Right atrium auricular region (tissue), 2 donors: Measurements from ENCODE around the gene C16orf90. TPM values are rescaled to one million over a fixed set of nuclear protein-coding genes. Genes with fewer than 3 reads are reported as not detected.

Experiments used
- DNase-seq: peaks from one replicate; pipeline ENCODE4 v3.0.0-alpha.2; 2019; ENCODE audit warnings: low spot score
- H3K27ac ChIP-seq, 2 donors: fragments of 200-600 bp; sonication (generic); 1 replicate in 1 of 2; 2 replicates in 1 of 2; pipeline ENCODE4 v1.5.1; 2016 to 2019
- H3K27me3 ChIP-seq, 2 donors: fragments of 200-600 bp; sonication (generic); one replicate each; pipeline versions ENCODE4 v1.5.1 to v1.6.0; 2017 to 2019
- H3K36me3 ChIP-seq: fragments of 200-600 bp; sonication (generic); one replicate; pipeline ENCODE4 v1.5.1; 2016
- H3K4me1 ChIP-seq, 2 donors: fragments of 200-600 bp; sonication (generic); one replicate each; pipeline versions ENCODE4 v1.5.1 to v1.6.0; 2017 to 2019
- H3K4me3 ChIP-seq, 2 donors: fragments of 200-600 bp; sonication (generic); 1 replicate in 1 of 2; 2 replicates in 1 of 2; pipeline ENCODE4 v1.5.1; 2017 to 2019; ENCODE audit warnings: mild to moderate bottlenecking in 1 of 2, moderate library complexity in 1 of 2
- H3K9me3 ChIP-seq, 2 donors: fragments of 200-600 bp; sonication (generic); one replicate each; pipeline ENCODE4 v1.5.1; 2019
- total RNA-seq, 2 donors: library from RNA; depleted of rRNA; stranded (reverse); fragments of >200 nt; gene quantifications; one replicate each; pipeline ENCODE4 v1.1.0, GENCODE V29; 2016
- TF ChIP-seq, protein P1 (sequence below), 2 donors: fragments of 200-600 bp; sonication (generic); IDR thresholded peaks; one replicate each; pipeline ENCODE4 v1.5.1; 2019; ENCODE audit warnings: antibody characterized with exemption in 2 of 2

Gene C16orf90
- not detected for total RNA-seq

DNA sequence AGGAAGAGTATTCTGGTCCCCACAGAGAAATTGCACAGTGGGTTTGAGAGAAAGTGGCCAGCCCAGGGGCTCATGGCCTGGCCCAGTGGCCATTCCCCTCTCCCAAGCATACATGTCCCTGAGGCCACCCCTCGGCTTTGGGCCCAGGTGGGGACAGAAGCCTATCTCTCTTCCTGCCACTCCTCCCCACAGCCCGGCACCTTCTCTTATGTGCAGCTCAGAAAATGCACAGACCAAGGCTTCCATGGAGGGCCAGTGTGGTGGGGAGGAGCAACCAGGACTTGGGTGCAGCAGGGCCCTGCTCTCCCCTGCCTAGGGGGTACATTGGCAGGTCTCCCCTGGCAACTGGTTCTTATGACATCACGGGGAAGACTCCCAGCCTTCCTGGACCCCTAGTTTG lies at the start of gene C16orf90:
Gene C16orf90 (minus strand): TSS at position 314 of the 400 bp plus-strand sequence. CDS start 68 bp downstream, at position 246.
- no peak for DNase-seq
- TF ChIP-seq, protein P1, sequence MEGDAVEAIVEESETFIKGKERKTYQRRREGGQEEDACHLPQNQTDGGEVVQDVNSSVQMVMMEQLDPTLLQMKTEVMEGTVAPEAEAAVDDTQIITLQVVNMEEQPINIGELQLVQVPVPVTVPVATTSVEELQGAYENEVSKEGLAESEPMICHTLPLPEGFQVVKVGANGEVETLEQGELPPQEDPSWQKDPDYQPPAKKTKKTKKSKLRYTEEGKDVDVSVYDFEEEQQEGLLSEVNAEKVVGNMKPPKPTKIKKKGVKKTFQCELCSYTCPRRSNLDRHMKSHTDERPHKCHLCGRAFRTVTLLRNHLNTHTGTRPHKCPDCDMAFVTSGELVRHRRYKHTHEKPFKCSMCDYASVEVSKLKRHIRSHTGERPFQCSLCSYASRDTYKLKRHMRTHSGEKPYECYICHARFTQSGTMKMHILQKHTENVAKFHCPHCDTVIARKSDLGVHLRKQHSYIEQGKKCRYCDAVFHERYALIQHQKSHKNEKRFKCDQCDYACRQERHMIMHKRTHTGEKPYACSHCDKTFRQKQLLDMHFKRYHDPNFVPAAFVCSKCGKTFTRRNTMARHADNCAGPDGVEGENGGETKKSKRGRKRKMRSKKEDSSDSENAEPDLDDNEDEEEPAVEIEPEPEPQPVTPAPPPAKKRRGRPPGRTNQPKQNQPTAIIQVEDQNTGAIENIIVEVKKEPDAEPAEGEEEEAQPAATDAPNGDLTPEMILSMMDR (IDR thresholded peaks at IDR 0.05): no peak
- no peaks in the 10 kb centered on the region for H3K9me3 ChIP-seq

DNA sequence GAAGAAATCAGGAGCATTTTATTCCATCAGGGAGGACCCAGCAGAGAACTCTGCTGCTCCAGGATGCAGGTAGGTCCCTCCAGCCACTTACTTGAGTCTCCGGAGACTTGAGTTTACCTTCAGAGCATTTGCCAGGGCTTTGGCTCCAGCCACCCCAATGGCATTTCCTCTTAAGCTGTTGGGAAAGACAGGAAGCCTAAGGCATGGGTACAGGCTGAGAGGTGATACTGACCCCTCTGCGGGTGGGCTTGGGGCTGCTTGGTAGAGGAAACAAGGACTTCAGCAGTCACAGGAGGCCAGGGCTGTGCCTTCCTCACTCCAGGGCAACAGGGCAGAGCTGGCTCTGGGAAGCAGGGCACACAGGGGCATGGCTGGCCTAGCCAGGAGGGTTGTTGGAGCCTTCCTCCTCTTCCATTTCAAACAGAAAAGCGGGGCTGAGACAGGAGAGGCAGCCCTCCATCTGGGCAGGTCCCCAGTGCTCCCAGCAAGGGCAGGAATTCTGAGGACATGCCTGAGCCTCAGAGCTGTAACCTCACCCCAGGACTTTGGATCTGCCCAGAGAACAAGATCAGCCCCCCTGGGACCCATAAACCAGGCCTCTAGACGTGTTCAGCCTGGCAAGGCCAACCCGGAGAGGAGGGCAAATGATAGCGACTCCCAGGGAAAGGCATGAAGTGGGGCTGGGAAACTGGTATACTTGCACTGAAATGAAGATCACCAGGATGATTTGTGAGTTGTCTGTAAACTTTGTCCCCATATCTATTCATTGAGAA lies 47.5 kb upstream of the C16orf90 start:
- Histone ChIP-seq H3K4me3 (no peak overlapping the region), H3K9me3 (no peaks in the 10 kb centered on the region), H3K4me1 (peaks cover 0 to 6% of the 10 kb centered on the region in 2 donors), H3K27ac (no peak overlapping the region), H3K36me3 (peaks cover 4% of the 10 kb centered on the region), H3K27me3 (no peaks in the 10 kb centered on the region)
- DNase-seq: no peak
- TF ChIP-seq, protein P1 (IDR thresholded peaks at IDR 0.05): no peak

More for the DNA sequence above, at the start of gene C16orf90:
- H3K4me1 ChIP-seq: peaks cover 0 to 16% of the 10 kb centered on the region in 2 donors
- no peak within 1 kb of the TSS for H3K4me3 ChIP-seq
- no peak within 1 kb of the TSS for H3K27ac ChIP-seq
- H3K27me3 ChIP-seq: no peaks in the 10 kb centered on the region
- H3K36me3 ChIP-seq: no peaks in the 10 kb centered on the region

DNA sequence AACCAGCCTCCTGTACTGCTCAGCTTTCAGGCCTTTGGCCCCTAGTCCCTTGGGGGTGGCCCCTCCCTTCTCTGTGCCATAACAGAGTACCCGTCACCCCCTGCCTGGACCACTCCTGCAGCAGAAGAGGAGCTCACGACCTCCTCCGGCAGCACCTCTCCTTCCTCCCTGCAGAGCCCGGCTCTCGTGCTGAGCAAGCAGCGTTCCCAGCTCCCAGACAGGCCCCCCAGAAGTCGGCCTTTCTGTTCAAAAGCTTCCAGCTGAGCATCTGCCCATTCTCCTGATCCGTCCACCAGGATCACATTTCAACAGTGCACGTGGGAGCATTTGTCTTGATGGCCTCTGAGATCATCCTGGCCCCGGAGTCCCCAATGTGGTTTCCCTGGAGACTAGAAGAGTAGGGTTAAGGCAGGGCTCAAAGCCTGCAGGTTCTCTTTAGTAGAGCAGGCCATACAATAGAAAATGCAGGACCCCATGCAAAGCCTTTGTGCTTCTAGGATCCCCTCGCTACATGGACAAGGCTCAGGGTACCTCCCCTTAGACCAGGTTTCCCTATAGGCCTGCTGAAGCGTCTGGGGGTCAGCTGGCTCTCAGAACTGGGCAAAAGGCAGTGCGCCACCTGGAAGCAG lies 46.4 kb upstream of the C16orf90 start:
- TF ChIP-seq, protein P1 (IDR thresholded peaks at IDR 0.05): no peak
- H3K36me3 ChIP-seq: peaks cover 4% of the 10 kb centered on the region

DNA sequence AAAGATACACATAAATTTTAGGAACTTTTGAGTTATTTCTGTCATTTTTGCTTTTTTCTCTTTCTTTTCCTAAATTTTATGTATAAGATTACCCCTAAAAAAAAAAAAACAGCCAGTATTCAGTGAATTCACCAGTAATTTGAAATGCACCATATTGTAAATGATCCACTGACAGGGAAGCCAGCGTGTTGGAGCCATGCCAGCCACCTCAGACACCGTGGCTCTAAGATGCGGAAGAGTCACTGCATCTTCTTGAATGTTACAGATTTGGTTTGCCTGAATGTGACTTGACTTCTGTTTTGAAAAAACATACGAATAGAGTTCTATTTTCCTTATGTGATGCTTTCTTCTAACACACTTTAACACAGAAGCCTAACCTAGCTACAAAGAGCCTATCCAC lies 42.9 kb upstream of the C16orf90 start:
- TF ChIP-seq, protein P1 (IDR thresholded peaks at IDR 0.05): no peak
- H3K27ac ChIP-seq: no peak overlapping the region
- no peak overlapping the region for H3K4me3 ChIP-seq
- no peaks in the 10 kb centered on the region for H3K27me3 ChIP-seq
- no peaks in the 10 kb centered on the region for H3K9me3 ChIP-seq
- peaks cover 11% of the 10 kb centered on the region for H3K36me3 ChIP-seq
- DNase-seq: no peak
- no peaks in the 10 kb centered on the region for H3K4me1 ChIP-seq

More for the DNA sequence above, 46.4 kb upstream of the C16orf90 start:
- H3K4me1 ChIP-seq: no peaks in the 10 kb centered on the region
- H3K27ac ChIP-seq: no peak overlapping the region
- no peak for DNase-seq
- H3K4me3 ChIP-seq: no peak overlapping the region
- no peaks in the 10 kb centered on the region for H3K27me3 ChIP-seq
- no peaks in the 10 kb centered on the region for H3K9me3 ChIP-seq

DNA sequence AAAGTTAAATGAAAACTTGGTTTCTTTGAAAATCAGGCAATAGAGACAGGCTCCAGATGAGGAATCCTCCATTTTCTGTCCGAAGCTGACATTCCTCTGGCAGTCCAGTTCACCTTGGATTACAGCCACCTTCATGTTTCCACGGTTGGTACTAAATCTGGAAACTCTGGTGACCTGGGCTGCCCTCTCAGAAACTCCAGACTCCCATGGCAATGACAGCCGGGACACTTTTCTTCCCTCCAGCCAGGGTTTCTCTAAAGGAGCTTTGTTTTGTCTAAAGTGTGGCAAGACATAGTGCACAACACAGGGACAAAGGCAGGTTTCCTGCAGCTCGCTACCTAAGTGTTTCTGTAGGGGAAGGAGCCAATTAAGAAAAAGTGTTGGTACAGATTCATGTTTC lies 41.6 kb upstream of the C16orf90 start:
- no peak for DNase-seq
- no peaks in the 10 kb centered on the region for H3K4me1 ChIP-seq
- TF ChIP-seq, protein P1 (IDR thresholded peaks at IDR 0.05): no peak
- H3K9me3 ChIP-seq: no peaks in the 10 kb centered on the region
- peak overlapping the region in 1 of 2 donors; percentile 26 for H3K27ac ChIP-seq
- peaks cover 19% of the 10 kb centered on the region for H3K36me3 ChIP-seq
- no peaks in the 10 kb centered on the region for H3K27me3 ChIP-seq
- H3K4me3 ChIP-seq: no peak overlapping the region
